DMS 273 (cell line): ENCODE results near the gene TOMT.

Experiments
- DNase-seq: peaks from one replicate; lab custom pipeline; 2025; ENCODE audit not compliant: unreplicated experiment; lab: John Stamatoyannopoulos, UW

Gene TOMT

GRCh38 chr11:72085621-72086351 is 19.9 kb upstream of the TOMT start:
- peak; percentile 31 for DNase-seq

- DNase-seq: no peak
These were observed 17.5 kb upstream of the TOMT start for GRCh38 chr11:72088076-72088808.

GRCh38 chr11:72091292-72091691 is 14.4 kb upstream of the TOMT start:
- peak; percentile 74 for DNase-seq

GRCh38 chr11:72098741-72099140 is 7.0 kb upstream of the TOMT start:
- DNase-seq: no peak

GRCh38 chr11:72100009-72100408 is 5.7 kb upstream of the TOMT start:
- no peak for DNase-seq

- no peak for DNase-seq
These were observed 5.3 kb upstream of the TOMT start for GRCh38 chr11:72100462-72100861.

- no peak for DNase-seq
These were observed 3.6 kb upstream of the TOMT start for GRCh38 chr11:72102162-72102561.

- no peak for DNase-seq
These were observed 3.1 kb upstream of the TOMT start for GRCh38 chr11:72102631-72102945.

- DNase-seq: peak; percentile 98
These were observed 2.6 kb upstream of the TOMT start, which contains the start of gene LAMTOR1 for GRCh38 chr11:72102946-72103753. Gene LAMTOR1 (minus strand): TSS chr11:72103297. CDS start chr11:72103224, 73 bp downstream.

- no peak for DNase-seq
These were observed 2.0 kb upstream of the TOMT start for GRCh38 chr11:72103754-72104167.

- DNase-seq: no peak
These were observed 5.8 kb downstream of the TOMT start for GRCh38 chr11:72111300-72112142.

- peak; percentile 98 for DNase-seq
These were observed 6.6 kb downstream of the TOMT start, which contains the start of gene ANAPC15 for GRCh38 chr11:72112143-72112977. Gene ANAPC15 (minus strand): TSS chr11:72112695. CDS start chr11:72111276, 1,419 bp downstream.

- peak; percentile 26 for DNase-seq
These were observed 7.5 kb downstream of the TOMT start for GRCh38 chr11:72112978-72113808.

- no peak for DNase-seq
These were observed 8.8 kb downstream of the TOMT start for GRCh38 chr11:72114570-72114969.

GRCh38 chr11:72116019-72116755 is 10.5 kb downstream of the TOMT start:
- no peak for DNase-seq

- DNase-seq: no peak
These were observed 13.5 kb downstream of the TOMT start for GRCh38 chr11:72119198-72119597.

- no peak for DNase-seq
These were observed 15.2 kb downstream of the TOMT start for GRCh38 chr11:72120930-72121329.

GRCh38 chr11:72122607-72123006 is 16.9 kb downstream of the TOMT start:
- DNase-seq: no peak
